Stimulated activated CD8-positive, alpha-beta memory T cell treated with anti-CD3 and anti-CD28 coated beads, Interleukin-12 subunit alpha, Interleukin-12 subunit beta, amount 100 ng/mL, for 24 hours (primary cell): ENCODE results near the gene IZUMO4.
"Not testable (repeated sequence)": the region's sequence is repeated elsewhere in the genome, so short reads cannot be mapped to it uniquely, and the experiment has no call there.

Experiments used
- DNase-seq: peaks from one replicate; pipeline ENCODE4 v3.0.0-alpha.2; 2020; ENCODE audit errors: extremely low read depth

Gene IZUMO4

GRCh38 chr19:2081873-2082810 is 14.6 kb upstream of the IZUMO4 start:
- DNase-seq = no peak

- DNase-seq = no peak
Measured at GRCh38 chr19:2083174-2083854, 13.4 kb upstream of the IZUMO4 start.

DNA sequence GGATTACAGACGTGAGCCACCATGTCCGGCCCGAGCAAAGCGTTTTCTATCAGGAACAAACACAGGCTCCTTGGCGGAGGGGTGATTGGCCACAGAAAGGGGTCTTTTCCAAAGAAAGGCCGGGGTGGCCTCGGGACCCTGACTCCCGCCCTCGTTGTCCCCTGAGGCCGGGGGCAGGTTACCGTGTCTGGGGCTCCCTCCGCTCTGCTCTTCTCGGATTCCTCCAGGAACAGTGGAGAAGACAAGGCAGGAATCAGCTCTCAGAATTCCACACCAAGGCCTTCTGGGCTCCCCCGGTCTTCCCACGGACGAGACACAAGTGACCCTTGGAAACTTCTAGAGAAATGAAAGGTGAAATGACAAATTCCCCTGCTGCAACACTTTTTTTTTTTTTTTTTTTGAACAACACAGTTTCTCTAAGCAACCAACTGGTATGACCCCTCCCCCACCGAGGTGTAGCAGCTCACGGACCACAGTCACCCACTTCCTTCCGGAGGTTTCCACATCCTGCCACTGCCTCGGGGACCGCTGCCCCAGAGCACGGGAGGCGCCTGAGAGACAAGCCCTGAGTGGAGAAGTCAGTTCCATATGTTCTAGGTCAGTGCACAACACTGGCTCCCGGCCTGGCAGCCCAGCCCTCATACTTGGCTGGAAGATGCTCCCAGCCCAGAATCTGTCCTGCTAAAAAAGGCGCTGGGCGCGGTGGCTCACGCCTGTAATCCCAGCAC is 11.6 kb upstream of the IZUMO4 start:
- DNase-seq = peak; percentile 90

- not testable (repeated sequence) for DNase-seq
Measured at GRCh38 chr19:2086695-2087620, 9.8 kb upstream of the IZUMO4 start.

DNA sequence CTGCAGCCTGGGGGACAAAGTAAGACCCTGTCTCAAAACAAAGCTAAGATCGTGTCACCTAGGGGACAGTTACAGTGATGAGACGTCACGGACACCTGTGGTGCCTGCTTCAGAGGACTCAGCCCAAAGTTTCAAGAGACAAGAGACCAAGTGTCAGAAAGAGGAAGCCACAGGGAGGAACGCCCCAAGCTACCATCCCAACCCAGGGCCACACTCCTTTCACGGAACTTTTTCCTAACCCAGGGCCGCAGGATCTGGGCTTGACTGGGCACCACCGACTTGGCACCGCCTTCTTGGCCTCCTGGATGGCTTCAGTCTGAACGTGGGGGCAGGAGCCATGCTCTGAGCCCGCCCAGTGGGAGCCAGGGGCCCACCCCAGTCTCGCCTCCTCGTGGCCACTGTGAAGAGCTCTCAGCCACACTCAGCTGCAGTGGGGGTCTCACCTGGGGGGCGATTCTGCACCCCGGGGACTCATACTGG is 9.1 kb upstream of the IZUMO4 start:
- DNase-seq = no peak

DNA sequence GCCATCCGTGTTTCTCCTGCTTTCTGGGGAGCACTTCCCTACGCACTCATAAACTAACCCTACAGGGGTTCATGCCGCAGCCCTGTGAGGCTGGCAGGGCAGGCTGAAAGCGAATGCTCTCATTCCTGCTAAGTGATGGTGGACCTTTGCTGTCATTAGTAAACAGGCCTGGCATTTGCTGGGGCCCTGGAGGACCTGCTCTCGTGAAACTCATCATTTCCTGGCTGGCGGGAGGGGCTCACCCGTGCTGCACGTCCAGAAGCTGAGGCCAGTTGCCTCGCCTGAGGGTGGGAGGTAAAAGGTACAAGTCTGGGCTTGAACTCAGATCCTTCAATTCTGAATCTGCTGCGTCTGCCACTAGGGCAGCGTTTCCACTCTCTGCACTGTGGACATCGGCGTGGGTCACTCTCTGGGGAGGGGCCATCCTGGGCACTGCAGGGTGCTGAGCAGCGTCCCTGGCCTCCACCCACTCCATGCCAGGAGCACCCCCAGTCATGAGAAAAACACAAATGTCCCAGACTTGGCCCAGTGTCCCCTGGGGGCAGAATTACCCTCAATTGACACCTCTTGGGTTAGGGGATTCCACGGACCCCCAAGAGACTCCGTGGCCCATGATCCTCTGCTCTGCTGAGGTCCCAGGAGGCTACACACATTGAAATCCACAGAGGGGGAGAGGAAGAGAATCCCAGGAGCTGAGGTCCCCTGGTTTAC is 7.6 kb upstream of the IZUMO4 start:
- no peak for DNase-seq

DNA sequence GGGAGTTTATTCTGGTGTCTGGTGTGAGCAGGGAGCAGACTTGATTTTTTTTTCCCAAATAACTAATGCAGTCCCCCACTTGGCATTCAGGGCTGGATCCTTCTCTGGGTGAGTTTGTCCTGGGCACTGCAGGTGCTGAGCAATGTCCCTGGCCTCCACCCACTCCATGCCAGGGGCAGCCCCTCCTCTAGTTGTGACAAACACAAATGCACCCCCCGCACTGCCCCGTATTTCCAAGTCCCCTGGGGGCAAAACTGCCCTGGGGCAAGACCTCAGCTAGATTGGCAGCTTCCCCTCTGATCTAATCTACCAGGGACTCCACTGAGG is 7.0 kb upstream of the IZUMO4 start:
- DNase-seq = no peak

DNA sequence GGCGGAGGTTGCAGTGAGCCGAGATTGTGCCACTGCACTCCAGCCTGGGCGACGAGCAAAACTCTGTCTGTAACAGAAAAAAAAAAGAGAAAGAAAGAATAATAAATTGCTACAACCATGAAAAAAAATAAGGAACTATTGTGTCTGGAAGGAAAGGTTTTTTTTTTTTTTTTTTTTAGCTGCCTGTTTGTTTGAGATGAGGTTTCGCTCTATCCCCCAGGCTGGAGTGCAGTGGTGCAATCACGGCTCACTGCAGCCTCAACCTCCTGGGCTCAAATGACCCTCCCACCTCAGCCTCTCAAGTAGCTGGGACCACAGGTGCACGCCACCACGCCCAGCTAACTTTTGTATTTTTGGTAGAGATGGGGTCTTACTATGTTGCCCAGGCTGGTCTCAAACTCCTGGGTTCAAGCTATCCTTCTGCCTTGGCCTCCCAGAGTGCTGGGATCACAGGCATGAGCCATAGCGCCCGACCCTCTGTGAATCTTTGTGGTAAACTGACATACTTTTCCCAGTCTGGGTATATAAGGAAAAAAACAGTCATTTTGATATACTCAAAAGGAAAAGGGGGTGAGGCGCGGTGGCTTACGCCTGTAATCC is 4.7 kb upstream of the IZUMO4 start:
- DNase-seq = not testable (repeated sequence)

- peak; percentile 61 for DNase-seq
Measured at GRCh38 chr19:2096034-2096479, 658 bp upstream of the IZUMO4 start, which contains the start of gene MOB3A. TSS of gene MOB3A (minus strand) at chr19:2096326. CDS start at chr19:2078560, 17,766 bp downstream.

DNA sequence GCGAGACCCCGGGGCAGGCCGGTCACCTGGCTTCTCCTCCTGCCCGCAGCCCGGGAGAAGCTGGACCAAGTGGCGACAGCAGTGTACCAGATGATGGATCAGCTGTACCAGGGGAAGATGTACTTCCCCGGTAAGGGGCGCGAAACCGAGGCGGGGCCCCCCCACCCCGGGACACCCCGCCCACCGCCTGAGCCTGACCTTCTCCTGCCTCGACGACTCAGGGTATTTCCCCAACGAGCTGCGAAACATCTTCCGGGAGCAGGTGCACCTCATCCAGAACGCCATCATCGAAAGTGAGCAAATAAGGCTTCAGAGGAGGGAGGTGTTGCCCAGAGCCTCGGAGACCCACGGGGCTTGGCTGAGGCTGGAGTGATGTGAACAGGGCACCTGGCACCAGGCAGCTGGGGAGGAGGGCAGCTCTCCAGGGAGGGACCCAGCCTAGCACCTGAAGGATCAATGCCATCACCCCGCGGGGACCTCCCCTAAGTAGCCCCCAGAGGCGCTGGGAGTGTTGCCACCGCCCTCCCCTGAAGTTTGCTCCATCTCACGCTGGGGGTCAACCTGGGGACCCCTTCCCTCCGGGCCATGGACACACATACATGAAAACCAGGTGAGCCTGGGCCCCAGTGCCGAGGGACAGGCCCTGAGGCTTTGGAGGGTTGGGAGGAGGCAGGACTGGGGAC is 629 bp downstream of the IZUMO4 start:
- no peak for DNase-seq

DNA sequence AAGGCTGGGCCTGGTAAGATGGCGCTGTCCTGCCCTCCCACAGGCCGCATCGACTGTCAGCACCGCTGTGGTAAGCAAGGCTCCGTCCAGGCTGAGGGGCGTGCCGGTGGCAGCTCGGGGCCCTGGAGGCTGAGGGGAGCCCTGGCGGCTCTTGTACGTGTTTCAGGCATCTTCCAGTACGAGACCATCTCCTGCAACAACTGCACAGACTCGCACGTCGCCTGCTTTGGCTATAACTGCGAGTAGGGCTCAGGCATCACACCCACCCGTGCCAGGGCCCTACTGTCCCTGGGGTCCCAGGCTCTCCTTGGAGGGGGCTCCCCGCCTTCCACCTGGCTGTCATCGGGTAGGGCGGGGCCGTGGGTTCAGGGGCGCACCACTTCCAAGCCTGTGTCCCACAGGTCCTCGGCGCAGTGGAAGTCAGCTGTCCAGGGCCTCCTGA is 1.2 kb downstream of the IZUMO4 start:
- DNase-seq = no peak

DNA sequence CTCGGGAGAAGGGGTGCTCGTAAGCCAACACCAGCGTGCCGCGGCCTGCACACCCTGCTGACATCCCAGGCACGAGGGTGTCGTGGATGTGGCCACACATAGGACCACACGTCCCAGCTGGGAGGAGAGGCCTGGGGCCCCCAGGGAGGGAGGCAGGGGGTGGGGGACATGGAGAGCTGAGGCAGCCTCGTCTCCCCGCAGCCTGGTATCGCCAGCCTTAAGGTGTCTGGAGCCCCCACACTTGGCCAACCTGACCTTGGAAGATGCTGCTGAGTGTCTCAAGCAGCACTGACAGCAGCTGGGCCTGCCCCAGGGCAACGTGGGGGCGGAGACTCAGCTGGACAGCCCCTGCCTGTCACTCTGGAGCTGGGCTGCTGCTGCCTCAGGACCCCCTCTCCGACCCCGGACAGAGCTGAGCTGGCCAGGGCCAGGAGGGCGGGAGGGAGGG is 2.4 kb downstream of the IZUMO4 start:
- DNase-seq = no peak

DNA sequence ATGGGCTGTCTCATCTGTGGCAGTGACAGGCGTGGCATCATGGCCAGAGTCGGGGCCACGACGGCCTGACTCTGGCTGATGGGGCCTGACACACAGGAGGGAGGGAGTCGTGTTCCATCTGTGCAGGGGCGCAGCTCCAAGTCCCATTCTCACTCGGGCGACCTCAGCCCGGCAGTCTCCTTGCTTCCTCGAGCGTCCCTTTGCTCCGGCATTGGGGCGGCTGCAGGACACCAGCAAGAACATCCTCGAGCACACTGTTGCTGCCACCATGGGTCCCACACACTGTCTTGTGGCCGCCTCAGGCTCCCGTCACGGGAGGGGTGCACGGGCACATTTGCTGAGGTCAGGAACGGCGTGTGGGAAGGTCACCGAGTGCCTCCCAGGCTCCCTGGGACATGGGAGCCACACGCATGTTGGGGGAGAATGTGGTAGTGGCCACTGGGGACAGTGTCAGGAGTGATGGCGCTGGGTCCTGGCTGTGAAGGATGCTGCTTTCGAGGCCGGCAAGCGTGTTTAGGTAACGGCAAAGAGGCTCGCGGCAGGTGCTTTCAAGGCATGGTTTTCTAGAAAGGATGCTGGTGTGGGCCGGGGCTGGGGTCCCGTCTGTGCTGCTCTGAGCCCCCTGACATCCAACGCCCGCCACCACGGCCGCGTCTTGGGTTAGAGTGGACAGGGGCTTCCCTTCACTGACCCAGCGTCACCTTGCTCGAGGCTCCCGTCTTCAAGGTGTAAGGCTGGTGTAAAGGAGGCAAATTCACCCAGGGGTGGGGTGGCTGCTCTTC is 3.4 kb downstream of the IZUMO4 start:
- DNase-seq = no peak

GRCh38 chr19:2100719-2101061 is 4.0 kb downstream of the IZUMO4 start:
- DNase-seq = no peak

DNA sequence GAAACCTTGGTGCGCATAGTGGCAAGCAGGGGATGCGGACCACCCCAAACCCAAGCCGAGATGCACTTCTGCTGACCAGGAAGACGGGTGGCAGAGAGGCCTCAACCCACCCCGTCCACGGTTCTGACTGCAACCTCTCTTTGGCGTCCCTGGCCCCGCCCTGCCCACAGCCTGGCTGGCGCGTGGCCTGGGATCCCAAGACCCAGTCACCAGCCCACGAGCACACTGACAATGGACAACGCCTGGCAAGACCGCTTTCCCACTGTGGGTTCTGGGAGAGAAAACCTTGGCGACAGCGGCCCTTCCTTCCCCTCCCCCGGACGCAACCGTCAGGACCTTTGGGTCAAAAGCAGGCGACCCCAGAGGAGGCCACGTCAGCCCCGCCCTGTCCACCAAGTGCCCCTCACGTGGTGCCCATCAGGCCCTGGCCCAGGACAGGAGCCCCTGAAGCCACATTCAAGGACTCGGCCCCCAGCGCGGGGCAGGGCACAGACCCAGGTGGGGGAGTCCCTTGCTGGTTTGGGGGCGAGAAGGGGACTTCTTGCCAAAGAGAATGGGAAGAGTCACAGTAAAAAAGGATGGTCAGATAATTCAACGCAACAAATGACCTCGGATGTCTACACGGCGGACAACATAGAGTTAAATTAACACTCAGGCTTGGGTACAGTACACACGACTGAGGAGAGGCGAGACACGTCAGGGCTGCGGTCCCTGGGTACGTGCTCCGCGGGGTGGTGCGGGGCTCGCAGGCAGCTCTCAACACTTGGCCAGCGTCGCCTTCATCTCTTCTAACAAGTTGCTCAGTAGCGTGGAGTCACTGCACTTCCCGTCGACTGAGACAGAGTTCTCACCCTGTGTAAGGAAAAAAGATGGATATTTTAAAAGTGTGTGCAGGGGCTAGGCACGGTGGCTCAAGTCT is 5.0 kb downstream of the IZUMO4 start:
- no peak for DNase-seq

DNA sequence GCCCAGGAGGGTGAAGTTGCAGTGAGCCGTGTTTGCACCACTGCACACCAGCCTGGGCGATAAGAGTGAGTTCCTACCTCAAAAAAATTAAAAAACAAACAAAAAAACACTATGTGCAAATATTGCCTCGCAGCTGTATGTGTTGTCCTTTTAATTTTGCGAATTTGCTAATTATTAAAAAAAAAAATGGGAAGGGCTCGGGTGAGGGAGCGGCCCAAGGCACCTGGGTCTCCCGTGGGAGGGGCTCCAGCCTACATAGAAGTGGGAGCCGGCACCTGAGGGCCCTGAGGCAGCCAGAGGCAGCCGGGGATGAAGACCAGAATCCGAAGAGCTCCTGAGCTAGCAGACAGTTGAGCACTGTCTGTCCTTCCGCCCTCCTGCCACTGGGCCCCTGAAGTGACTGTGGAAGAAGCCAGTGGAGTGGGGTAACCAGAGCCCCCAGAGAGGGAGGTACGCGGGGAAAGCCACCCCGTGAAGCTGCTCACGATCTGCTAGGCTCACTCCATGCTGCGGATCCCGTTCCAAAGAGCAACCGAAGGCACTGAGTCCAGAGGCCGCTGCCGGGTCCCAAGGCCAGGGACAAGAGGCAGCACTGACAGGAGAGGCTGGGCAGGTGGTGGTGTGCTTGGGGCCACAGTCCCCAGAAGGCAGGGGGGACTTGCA is 6.5 kb downstream of the IZUMO4 start:
- DNase-seq = no peak
